NB4 (cell line): ENCODE data around the gene SHISA8.
A peak's percentile ranks its signal among the peaks of the same experiment; 100 is the strongest.

ENCODE experiments used
- DNase-seq: peaks from one replicate; pipeline ENCODE4 v3.0.0; 2010; ENCODE audit warnings: low read depth
- H3K4me3 ChIP-seq: one replicate; pipeline ENCODE4 v1.5.1; 2011; ENCODE audit warnings: mild to moderate bottlenecking, low read depth, low read length, moderate library complexity
- CTCF ChIP-seq: IDR thresholded peaks from one replicate; pipeline ENCODE4 v1.5.1; 2012; ENCODE audit warnings: low read depth, low read length
- MAX ChIP-seq: IDR thresholded peaks from 2 replicates; pipeline ENCODE4 v1.6.1; 2011; ENCODE audit warnings: low read depth, low read length
- MYC ChIP-seq: IDR thresholded peaks from 2 replicates; pipeline ENCODE4 v1.6.1; 2011; ENCODE audit warnings: low read depth, low read length
- POLR2A ChIP-seq: IDR thresholded peaks from 2 replicates; pipeline ENCODE4 v1.6.1; 2011; ENCODE audit warnings: mild to moderate bottlenecking; ENCODE audit not compliant: insufficient read length; ENCODE audit errors: extremely low read depth

Gene SHISA8

GRCh38 chr22:41907436-41908401 is 7.2 kb downstream of the SHISA8 start:
- no peak for TF ChIP-seq MAX
- TF ChIP-seq POLR2A = no peak
- TF ChIP-seq CTCF = no peak
- no peak for TF ChIP-seq MYC
- H3K4me3 ChIP-seq = no peak overlapping the region
- DNase-seq = peak; percentile 51

- no peak for TF ChIP-seq MAX
- no peak for TF ChIP-seq CTCF
- DNase-seq = no peak
- H3K4me3 ChIP-seq = no peak overlapping the region
Measured at GRCh38 chr22:41906822-41907221, 8.1 kb downstream of the SHISA8 start.

GRCh38 chr22:41905411-41906202 is 9.3 kb downstream of the SHISA8 start:
- TF ChIP-seq MYC (no peak), CTCF (no peak), POLR2A (no peak), MAX (no peak)
- no peak for DNase-seq
- no peak overlapping the region for H3K4me3 ChIP-seq

DNA sequence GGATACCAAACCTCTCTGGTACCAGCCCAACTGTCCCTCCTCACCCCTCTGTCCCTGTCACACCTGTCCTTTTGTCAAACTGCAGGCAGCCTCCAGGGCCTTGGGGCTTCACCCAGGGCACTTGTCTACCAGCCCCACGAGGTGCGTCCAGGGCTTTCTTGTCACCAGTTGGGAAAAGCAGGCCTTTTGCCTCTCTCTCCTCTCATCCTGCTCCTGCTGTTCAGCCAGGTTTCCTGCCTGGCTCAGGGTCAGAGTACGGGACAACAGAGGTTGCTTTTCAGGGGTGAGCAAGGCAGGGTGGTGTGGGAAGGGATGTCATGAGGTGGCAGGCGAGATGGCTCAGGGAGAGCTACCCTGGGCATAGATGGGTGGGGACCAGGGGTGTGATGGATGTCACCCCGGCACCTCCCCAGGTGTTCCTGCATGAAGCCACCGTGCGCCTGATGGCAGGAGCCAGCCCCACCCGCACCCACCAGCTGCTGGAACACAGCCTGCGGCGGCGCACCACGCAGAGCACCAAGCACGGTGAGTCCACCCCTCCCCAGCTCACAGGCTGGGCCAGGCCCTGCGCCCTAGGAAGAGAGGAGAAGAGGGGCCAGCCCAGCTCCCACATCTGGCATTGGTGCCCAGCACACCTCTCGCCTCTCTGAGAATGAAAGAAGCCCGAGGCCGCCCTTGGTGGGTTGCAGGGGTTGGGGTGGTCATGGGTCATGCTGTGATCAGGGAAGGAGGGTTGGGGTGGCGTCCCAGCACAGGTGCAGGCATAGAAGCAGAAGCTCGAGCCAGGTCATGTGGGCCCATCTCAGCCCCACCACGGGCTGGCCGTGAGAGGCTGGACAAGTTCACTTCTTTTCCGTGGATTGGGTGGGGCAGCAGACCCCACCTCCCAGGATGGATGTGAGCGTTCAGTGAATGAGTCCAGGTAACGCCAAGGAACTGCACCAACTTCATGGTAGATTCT is 10.1 kb downstream of the SHISA8 start:
- TF ChIP-seq CTCF (no peak), POLR2A (no peak), MAX (no peak), MYC (no peak)
- no peak for DNase-seq

GRCh38 chr22:41902932-41903421 is 11.9 kb downstream of the SHISA8 start:
- DNase-seq = no peak
- TF ChIP-seq POLR2A (no peak), MAX (no peak), CTCF (no peak), MYC (no peak)
- H3K4me3 ChIP-seq = no peak overlapping the region

More for the DNA sequence above, 10.1 kb downstream of the SHISA8 start:
- no peak overlapping the region for H3K4me3 ChIP-seq
